Hepatocyte (in vitro differentiated cells): ENCODE measurements around the gene ALPL.

Source experiments
- EZH2 ChIP-seq: fragments of 200-600 bp; sonication (generic); IDR thresholded peaks from 2 replicates; pipeline ENCODE4 v1.6.1; 2016; ENCODE audit warnings: antibody characterized with exemption, mild to moderate bottlenecking, borderline replicate concordance
- EZH2phosphoT487 ChIP-seq: fragments of 200-600 bp; sonication (generic); IDR thresholded peaks from one replicate; pipeline ENCODE4 v1.6.1; 2018; ENCODE audit warnings: antibody characterized with exemption, mild to moderate bottlenecking, low read depth, moderate library complexity; ENCODE audit not compliant: unreplicated experiment, severe bottlenecking
- TF ChIP-seq, protein P1 (sequence below): fragments of 200-600 bp; sonication (generic); IDR thresholded peaks from 2 replicates; pipeline ENCODE4 v1.5.1; 2016; ENCODE audit warnings: antibody characterized with exemption, mild to moderate bottlenecking; ENCODE audit not compliant: poor library complexity

DNA sequence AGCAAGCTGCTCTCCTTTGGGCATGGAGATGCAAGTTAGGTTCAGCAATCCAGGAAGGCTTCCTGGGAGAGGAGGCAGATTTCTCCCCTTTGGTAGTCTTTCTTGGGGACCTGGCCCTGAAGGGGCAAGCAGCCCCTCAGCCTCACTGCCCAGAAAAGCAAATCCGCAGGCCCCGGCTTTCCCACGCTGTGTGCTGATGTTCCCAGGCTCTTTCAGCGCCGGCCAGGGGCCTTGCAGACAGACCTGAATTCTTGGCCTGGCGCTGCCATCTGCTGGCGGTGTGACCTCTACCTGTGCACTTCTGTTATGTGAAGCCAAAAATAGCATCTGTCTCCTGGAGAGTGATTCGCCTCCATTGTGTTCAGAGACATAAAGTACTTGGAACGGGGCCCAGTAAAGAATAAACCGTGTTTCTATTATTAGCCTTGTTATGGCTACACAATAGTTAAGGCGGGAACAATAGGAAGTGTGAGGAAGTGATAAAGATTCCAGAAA is 64.8 kb downstream of the ALPL start:
- TF ChIP-seq, protein P1, sequence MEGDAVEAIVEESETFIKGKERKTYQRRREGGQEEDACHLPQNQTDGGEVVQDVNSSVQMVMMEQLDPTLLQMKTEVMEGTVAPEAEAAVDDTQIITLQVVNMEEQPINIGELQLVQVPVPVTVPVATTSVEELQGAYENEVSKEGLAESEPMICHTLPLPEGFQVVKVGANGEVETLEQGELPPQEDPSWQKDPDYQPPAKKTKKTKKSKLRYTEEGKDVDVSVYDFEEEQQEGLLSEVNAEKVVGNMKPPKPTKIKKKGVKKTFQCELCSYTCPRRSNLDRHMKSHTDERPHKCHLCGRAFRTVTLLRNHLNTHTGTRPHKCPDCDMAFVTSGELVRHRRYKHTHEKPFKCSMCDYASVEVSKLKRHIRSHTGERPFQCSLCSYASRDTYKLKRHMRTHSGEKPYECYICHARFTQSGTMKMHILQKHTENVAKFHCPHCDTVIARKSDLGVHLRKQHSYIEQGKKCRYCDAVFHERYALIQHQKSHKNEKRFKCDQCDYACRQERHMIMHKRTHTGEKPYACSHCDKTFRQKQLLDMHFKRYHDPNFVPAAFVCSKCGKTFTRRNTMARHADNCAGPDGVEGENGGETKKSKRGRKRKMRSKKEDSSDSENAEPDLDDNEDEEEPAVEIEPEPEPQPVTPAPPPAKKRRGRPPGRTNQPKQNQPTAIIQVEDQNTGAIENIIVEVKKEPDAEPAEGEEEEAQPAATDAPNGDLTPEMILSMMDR = peak; percentile 66
- TF ChIP-seq EZH2 (no peak), EZH2phosphoT487 (no peak)
